NB4 (cell line): ENCODE results near the gene PTPRG.

Experiments
- DNase-seq: peaks from one replicate; pipeline ENCODE4 v3.0.0; 2010; ENCODE audit warnings: low read depth
- H3K4me3 ChIP-seq: one replicate; pipeline ENCODE4 v1.5.1; 2011; ENCODE audit warnings: mild to moderate bottlenecking, low read depth, low read length, moderate library complexity
- CTCF ChIP-seq: IDR thresholded peaks from one replicate; pipeline ENCODE4 v1.5.1; 2012; ENCODE audit warnings: low read depth, low read length
- MAX ChIP-seq: IDR thresholded peaks from 2 replicates; pipeline ENCODE4 v1.6.1; 2011; ENCODE audit warnings: low read depth, low read length
- MYC ChIP-seq: IDR thresholded peaks from 2 replicates; pipeline ENCODE4 v1.6.1; 2011; ENCODE audit warnings: low read depth, low read length
- POLR2A ChIP-seq: IDR thresholded peaks from 2 replicates; pipeline ENCODE4 v1.6.1; 2011; ENCODE audit warnings: mild to moderate bottlenecking; ENCODE audit not compliant: insufficient read length; ENCODE audit errors: extremely low read depth

PTPRG gene

GRCh38 chr3:62013951-62014350, 452.6 kb downstream of the PTPRG start:
- TF ChIP-seq MAX (no peak), POLR2A (no peak), CTCF (no peak), MYC (no peak)
- H3K4me3 ChIP-seq, result no peak overlapping the region
- DNase-seq, result no peak

GRCh38 chr3:62015111-62015510, 453.7 kb downstream of the PTPRG start:
- H3K4me3 ChIP-seq, result no peak overlapping the region
- DNase-seq, result no peak
- TF ChIP-seq POLR2A (no peak), CTCF (no peak), MYC (no peak), MAX (no peak)

- TF ChIP-seq POLR2A (no peak), MAX (no peak), MYC (no peak)
- no peak for DNase-seq
- H3K4me3 ChIP-seq, result no peak overlapping the region
These were observed 458.5 kb downstream of the PTPRG start for GRCh38 chr3:62019906-62020305.

GRCh38 chr3:62020706-62021105, 459.3 kb downstream of the PTPRG start:
- no peak overlapping the region for H3K4me3 ChIP-seq
- no peak for TF ChIP-seq POLR2A
- TF ChIP-seq MYC, result no peak
- no peak for TF ChIP-seq MAX
- no peak for TF ChIP-seq CTCF
- no peak for DNase-seq

GRCh38 chr3:62022312-62022711, 460.9 kb downstream of the PTPRG start:
- TF ChIP-seq MYC (no peak), MAX (no peak), POLR2A (no peak), CTCF (no peak)
- DNase-seq, result no peak
- no peak overlapping the region for H3K4me3 ChIP-seq

GRCh38 chr3:62024882-62025281, 463.5 kb downstream of the PTPRG start:
- TF ChIP-seq MYC, result no peak
- TF ChIP-seq POLR2A, result no peak
- no peak for TF ChIP-seq CTCF
- no peak for TF ChIP-seq MAX
- no peak overlapping the region for H3K4me3 ChIP-seq
- no peak for DNase-seq
